Measurements from ENCODE around the gene S100A7. TPM values are rescaled to one million over a fixed set of nuclear protein-coding genes. Genes with fewer than 3 reads are reported as not detected.
A peak's percentile ranks its signal among the peaks of the same experiment; 100 is the strongest.

The S100A7 gene
- total and polyA plus RNA-seq, 2 of the 4 experiments (the other 2 are of a cell fraction): not detected

DNA sequence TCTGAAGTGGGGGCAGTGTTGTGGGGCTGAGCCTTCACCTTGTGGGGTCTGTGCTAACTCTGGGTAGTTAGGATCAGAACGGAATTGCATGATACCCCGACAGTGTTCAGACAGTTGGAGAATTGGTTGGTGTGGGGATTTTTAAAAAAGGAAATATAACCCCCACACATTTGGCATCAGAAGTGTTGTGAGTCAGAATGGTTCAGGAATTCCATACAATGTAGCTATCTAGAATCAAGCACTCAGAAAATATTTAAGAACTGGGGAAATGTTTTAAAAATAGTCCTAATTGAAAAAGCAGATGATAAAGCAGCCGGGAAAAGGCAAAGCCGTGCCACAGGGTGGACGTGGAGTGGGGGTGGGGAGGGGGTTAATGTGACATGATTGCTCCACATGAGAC is 6.5 kb upstream of the S100A7 start:
- in situ Hi-C loops (cut with MboI; ENCODE audit: low sequenced_read_pairs) (no loop called here), dilution Hi-C loops (cut with HindIII; ENCODE audit: low sequenced_read_pairs, unreplicated experiment) (no loop called here), intact Hi-C loops (cut with micrococcal nuclease) (no loop called here)
- TF ChIP-seq, protein P1, sequence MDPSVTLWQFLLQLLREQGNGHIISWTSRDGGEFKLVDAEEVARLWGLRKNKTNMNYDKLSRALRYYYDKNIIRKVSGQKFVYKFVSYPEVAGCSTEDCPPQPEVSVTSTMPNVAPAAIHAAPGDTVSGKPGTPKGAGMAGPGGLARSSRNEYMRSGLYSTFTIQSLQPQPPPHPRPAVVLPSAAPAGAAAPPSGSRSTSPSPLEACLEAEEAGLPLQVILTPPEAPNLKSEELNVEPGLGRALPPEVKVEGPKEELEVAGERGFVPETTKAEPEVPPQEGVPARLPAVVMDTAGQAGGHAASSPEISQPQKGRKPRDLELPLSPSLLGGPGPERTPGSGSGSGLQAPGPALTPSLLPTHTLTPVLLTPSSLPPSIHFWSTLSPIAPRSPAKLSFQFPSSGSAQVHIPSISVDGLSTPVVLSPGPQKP (IDR thresholded peaks at IDR 0.05; ENCODE audit: borderline replicate concordance, low read depth, low read length): no peak
- TF ChIP-seq FOS (IDR thresholded peaks at IDR 0.05; ENCODE audit: low read depth, low read length): no peak
- TF ChIP-seq RAD21 (IDR thresholded peaks at IDR 0.05; ENCODE audit: low read length): no peak
- TF ChIP-seq RFX5 (IDR thresholded peaks at IDR 0.05; ENCODE audit: low read depth, low read length): no peak
- TF ChIP-seq NFE2L2 (IDR thresholded peaks at IDR 0.05; ENCODE audit: low read depth, low read length): no peak
- no peak for TF ChIP-seq SMC3 (IDR thresholded peaks at IDR 0.05; ENCODE audit: low read depth, low read length)
- no peak for TF ChIP-seq MAFK (IDR thresholded peaks at IDR 0.05; ENCODE audit: low read depth, low read length)
- no peak for TF ChIP-seq MAZ (IDR thresholded peaks at IDR 0.05; ENCODE audit: borderline replicate concordance, low read depth, low read length)
- no peak for TF ChIP-seq POLR2A (IDR thresholded peaks at IDR 0.05; ENCODE audit: low read depth, low read length)
- TF ChIP-seq, protein P2, sequence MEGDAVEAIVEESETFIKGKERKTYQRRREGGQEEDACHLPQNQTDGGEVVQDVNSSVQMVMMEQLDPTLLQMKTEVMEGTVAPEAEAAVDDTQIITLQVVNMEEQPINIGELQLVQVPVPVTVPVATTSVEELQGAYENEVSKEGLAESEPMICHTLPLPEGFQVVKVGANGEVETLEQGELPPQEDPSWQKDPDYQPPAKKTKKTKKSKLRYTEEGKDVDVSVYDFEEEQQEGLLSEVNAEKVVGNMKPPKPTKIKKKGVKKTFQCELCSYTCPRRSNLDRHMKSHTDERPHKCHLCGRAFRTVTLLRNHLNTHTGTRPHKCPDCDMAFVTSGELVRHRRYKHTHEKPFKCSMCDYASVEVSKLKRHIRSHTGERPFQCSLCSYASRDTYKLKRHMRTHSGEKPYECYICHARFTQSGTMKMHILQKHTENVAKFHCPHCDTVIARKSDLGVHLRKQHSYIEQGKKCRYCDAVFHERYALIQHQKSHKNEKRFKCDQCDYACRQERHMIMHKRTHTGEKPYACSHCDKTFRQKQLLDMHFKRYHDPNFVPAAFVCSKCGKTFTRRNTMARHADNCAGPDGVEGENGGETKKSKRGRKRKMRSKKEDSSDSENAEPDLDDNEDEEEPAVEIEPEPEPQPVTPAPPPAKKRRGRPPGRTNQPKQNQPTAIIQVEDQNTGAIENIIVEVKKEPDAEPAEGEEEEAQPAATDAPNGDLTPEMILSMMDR (conservative IDR thresholded peaks at IDR 0.05; ENCODE audit: low read depth, low read length): no peak
- no peak for TF ChIP-seq MXI1 (IDR thresholded peaks at IDR 0.05; ENCODE audit: borderline replicate concordance, low read depth, low read length)
- TF ChIP-seq CEBPB (IDR thresholded peaks at IDR 0.05; ENCODE audit: low read depth, low read length): no peak
- no peak for TF ChIP-seq BHLHE40 (IDR thresholded peaks at IDR 0.05; ENCODE audit: low read depth, low read length)
- no peak for TF ChIP-seq CHD1 (IDR thresholded peaks at IDR 0.05; ENCODE audit: low read depth, low read length)
- no peak for TF ChIP-seq RCOR1 (IDR thresholded peaks at IDR 0.05; ENCODE audit: insufficient replicate concordance, low read length)
- TF ChIP-seq, protein P3, sequence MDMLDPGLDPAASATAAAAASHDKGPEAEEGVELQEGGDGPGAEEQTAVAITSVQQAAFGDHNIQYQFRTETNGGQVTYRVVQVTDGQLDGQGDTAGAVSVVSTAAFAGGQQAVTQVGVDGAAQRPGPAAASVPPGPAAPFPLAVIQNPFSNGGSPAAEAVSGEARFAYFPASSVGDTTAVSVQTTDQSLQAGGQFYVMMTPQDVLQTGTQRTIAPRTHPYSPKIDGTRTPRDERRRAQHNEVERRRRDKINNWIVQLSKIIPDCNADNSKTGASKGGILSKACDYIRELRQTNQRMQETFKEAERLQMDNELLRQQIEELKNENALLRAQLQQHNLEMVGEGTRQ (IDR thresholded peaks at IDR 0.05; ENCODE audit: low read depth, low read length): no peak
- no peaks in the 10 kb centered on the region for H3K36me3 ChIP-seq (ENCODE audit: control insufficient read depth, insufficient read depth, low read length)
- H3K23ac ChIP-seq (ENCODE audit: low read depth, low read length): no peak overlapping the region
- no peak overlapping the region for H3K4ac ChIP-seq (ENCODE audit: low read depth, low read length)
- no peak overlapping the region for H3K4me2 ChIP-seq (ENCODE audit: low read depth, low read length)
- no peaks in the 10 kb centered on the region for H3K4me1 ChIP-seq (ENCODE audit: control insufficient read depth, insufficient read depth, low read length)
- peaks cover 8% of the 10 kb centered on the region for H3K27me3 ChIP-seq (ENCODE audit: control insufficient read depth, insufficient read depth, low read length)
- no peak overlapping the region for H2AK9ac ChIP-seq (replicated peaks; ENCODE audit: low read depth, low read length, poor library complexity)
- ChIA-PET CTCF (interaction anchor here (0.6 kb wide), 1 partner anchor 21 kb away, joined by 3 read pairs; no protein-coding TSS in a partner anchor), POLR2A (ENCODE audit: unreplicated experiment) (no interaction called here)
- BruUV-seq (replicated peaks): no TSS peak
- no peak overlapping the region for H2BK15ac ChIP-seq (ENCODE audit: low read depth, low read length)
- H3K4me3 ChIP-seq (ENCODE audit: insufficient read depth, low read depth, low read length): no peak overlapping the region
- H3K27ac ChIP-seq (ENCODE audit: insufficient read depth, low read length): no peak overlapping the region
- H2BK5ac ChIP-seq (ENCODE audit: low read depth, low read length, poor library complexity, severe bottlenecking): no peak overlapping the region
- no peak overlapping the region for H3K56ac ChIP-seq (ENCODE audit: extremely low read depth, insufficient read depth, low read length)
- H2BK20ac ChIP-seq (ENCODE audit: low read depth, low read length): no peak overlapping the region
- no peak overlapping the region for H4K5ac ChIP-seq (ENCODE audit: low read depth, low read length)
- H4K8ac ChIP-seq (ENCODE audit: low read depth in 2 of 2, low read length in 2 of 2): no peak overlapping the region
- H3K14ac ChIP-seq (replicated peaks; ENCODE audit: low read depth, low read length): no peak overlapping the region
- H4K20me1 ChIP-seq (ENCODE audit: insufficient read depth, low read length): no peaks in the 10 kb centered on the region
- no peak overlapping the region for H2BK120ac ChIP-seq (ENCODE audit: low read depth, low read length)
- DNase-seq (peak; percentile 36), ATAC-seq (ENCODE audit: low read depth) (peak; percentile 17)
- WGBS, 2 experiments (ENCODE audit: extremely low coverage in 2 of 2, insufficient read length in 1 of 2): 0% methylated on average over 1 of the region's 5 CpGs; no CpG with 5 or more reads in 1 of the 2 experiments
- H3K9me3 ChIP-seq (ENCODE audit: control insufficient read depth, insufficient read depth, low read length): peaks cover 1% of the 10 kb centered on the region; the same call in 1 of the 2 replicates
- no peak overlapping the region for H2AFZ ChIP-seq (replicated peaks; ENCODE audit: low read length, poor library complexity)
- H3K79me1 ChIP-seq (ENCODE audit: low read depth in 1 of 2, low read length in 2 of 2): no peaks in the 10 kb centered on the region
- H4K91ac ChIP-seq (ENCODE audit: insufficient read depth, low read depth, low read length): no peak overlapping the region
- no peak overlapping the region for H2AK5ac ChIP-seq (ENCODE audit: low read depth, low read length)
- H3K9ac ChIP-seq (ENCODE audit: low read depth, low read length): no peak overlapping the region
- H3K18ac ChIP-seq (ENCODE audit: low read depth, low read length): no peak overlapping the region
- H3K9me1 ChIP-seq (ENCODE audit: insufficient read depth, low read length): no peaks in the 10 kb centered on the region

Measured in IMR-90 (cell line).